ENCODE data around the gene FXYD6. TPM values are rescaled to one million over a fixed set of nuclear protein-coding genes. Genes with fewer than 3 reads are reported as not detected.

The FXYD6 gene
- total and polyA plus RNA-seq, 2 donors from 2014 or later: 57.8 to 62.7 TPM

- H3K4me1 ChIP-seq (ENCODE audit: control insufficient read depth in 2 of 3, insufficient read depth in 2 of 3, low read depth in 1 of 3, low read length in 3 of 3): peaks cover 8 to 63% (median 47%) of the 10 kb centered on the region in 3 donors
These were observed 57.1 kb downstream of the FXYD6 start for GRCh38 chr11:117819096-117820040.

GRCh38 chr11:117818041-117818873, 58.2 kb downstream of the FXYD6 start:
- Histone ChIP-seq H3K4me1 (ENCODE audit: control insufficient read depth in 2 of 3, insufficient read depth in 2 of 3, low read depth in 1 of 3, low read length in 3 of 3) (peaks cover 8 to 58% (median 51%) of the 10 kb centered on the region in 3 donors), H3K9me3 (ENCODE audit: control insufficient read depth in 2 of 3, insufficient read depth in 1 of 3, low read length in 3 of 3) (no peaks in the 10 kb centered on the region), H3K36me3 (ENCODE audit: control insufficient read depth in 2 of 3, insufficient read depth in 3 of 3, low read length in 3 of 3) (peaks cover 0 to 23% (median 2%) of the 10 kb centered on the region in 3 donors), H3K4me3 (ENCODE audit: low read length in 3 of 3) (no peak overlapping the region), H3K9ac (ENCODE audit: low read length in 3 of 3) (peak overlapping the region in 2 of 3 donors; percentile 13 to 81), H3K27me3 (ENCODE audit: control insufficient read depth, insufficient read depth, low read length) (no peaks in the 10 kb centered on the region), H3K27ac (ENCODE audit: low read depth in 2 of 2, low read length in 2 of 2) (peak overlapping the region; percentile 79 to 98)
- no peak for TF ChIP-seq CTCF (IDR thresholded peaks at IDR 0.05; ENCODE audit: borderline replicate concordance, extremely low read depth, insufficient read depth)
- intact Hi-C loops (cut with DNase I): no loop called here
- DNase-seq (peak in 2 of 5 donors; percentile 47 to 84), FAIRE-seq (no peak)

More at GRCh38 chr11:117819096-117820040, 57.1 kb downstream of the FXYD6 start:
- no peak overlapping the region for H3K4me3 ChIP-seq (ENCODE audit: low read length in 3 of 3)
- H3K9ac ChIP-seq (ENCODE audit: low read length in 3 of 3): peak overlapping the region in 2 of 3 donors; percentile 28 to 81
- peak overlapping the region; percentile 79 to 98 for H3K27ac ChIP-seq (ENCODE audit: low read depth in 2 of 2, low read length in 2 of 2)
- peaks cover 0 to 24% (median 2%) of the 10 kb centered on the region in 3 donors for H3K36me3 ChIP-seq (ENCODE audit: control insufficient read depth in 2 of 3, insufficient read depth in 3 of 3, low read length in 3 of 3)
- H3K9me3 ChIP-seq (ENCODE audit: control insufficient read depth in 2 of 3, insufficient read depth in 1 of 3, low read length in 3 of 3): no peaks in the 10 kb centered on the region
- FAIRE-seq (no peak), DNase-seq (peak; percentile 86 to 94 (median 87))
- peak; percentile 68 for TF ChIP-seq CTCF (IDR thresholded peaks at IDR 0.05; ENCODE audit: borderline replicate concordance, extremely low read depth, insufficient read depth)
- intact Hi-C loops (cut with DNase I): no loop called here
- H3K27me3 ChIP-seq (ENCODE audit: control insufficient read depth, insufficient read depth, low read length): no peaks in the 10 kb centered on the region

GRCh38 chr11:117817368-117818040, 59.0 kb downstream of the FXYD6 start:
- FAIRE-seq: no peak

More at GRCh38 chr11:117817368-117818040, 59.0 kb downstream of the FXYD6 start:
- H3K9ac ChIP-seq (ENCODE audit: low read length in 3 of 3): peak overlapping the region in 1 of 3 donors; percentile 81
- no peaks in the 10 kb centered on the region for H3K9me3 ChIP-seq (ENCODE audit: control insufficient read depth in 2 of 3, insufficient read depth in 1 of 3, low read length in 3 of 3)
- peak overlapping the region in 2 of 3 donors; percentile 11 to 33 for H3K4me3 ChIP-seq (ENCODE audit: low read length in 3 of 3)
- intact Hi-C loops (cut with DNase I): no loop called here
- H3K36me3 ChIP-seq (ENCODE audit: control insufficient read depth in 2 of 3, insufficient read depth in 3 of 3, low read length in 3 of 3): peaks cover 0 to 16% (median 2%) of the 10 kb centered on the region in 3 donors
- H3K4me1 ChIP-seq (ENCODE audit: control insufficient read depth in 2 of 3, insufficient read depth in 2 of 3, low read depth in 1 of 3, low read length in 3 of 3): peaks cover 8 to 58% (median 51%) of the 10 kb centered on the region in 3 donors
- peak overlapping the region; percentile 79 to 98 for H3K27ac ChIP-seq (ENCODE audit: low read depth in 2 of 2, low read length in 2 of 2)
- H3K27me3 ChIP-seq (ENCODE audit: control insufficient read depth, insufficient read depth, low read length): no peaks in the 10 kb centered on the region
- peak; percentile 99 for TF ChIP-seq CTCF (IDR thresholded peaks at IDR 0.05; ENCODE audit: borderline replicate concordance, extremely low read depth, insufficient read depth)
- peak; percentile 92 to 95 (median 94) for DNase-seq
